Keratinocyte (primary cell): ENCODE results near the gene SLC6A7.

ENCODE experiments used
- EZH2 ChIP-seq: IDR thresholded peaks from one replicate; pipeline ENCODE4 v1.6.1; 2012; ENCODE audit warnings: inconsistent platforms, mild to moderate bottlenecking, low read length, moderate library complexity
- TF ChIP-seq, protein P1 (sequence below), 3 experiments: IDR thresholded peaks in 1 of 3; conservative IDR thresholded peaks in 1 of 3; optimal IDR thresholded peaks in 1 of 3; 2 replicates in 2 of 3; 3 replicates in 1 of 3; pipeline versions ENCODE3 to v1.5.1; 2011; ENCODE audit warnings: low read length in 3 of 3, mild to moderate bottlenecking in 3 of 3, moderate library complexity in 2 of 3, control low read depth in 1 of 3, inconsistent platforms in 1 of 3; ENCODE audit not compliant: insufficient read depth in 2 of 3; ENCODE audit errors: extremely low read depth in 1 of 3

DNA sequence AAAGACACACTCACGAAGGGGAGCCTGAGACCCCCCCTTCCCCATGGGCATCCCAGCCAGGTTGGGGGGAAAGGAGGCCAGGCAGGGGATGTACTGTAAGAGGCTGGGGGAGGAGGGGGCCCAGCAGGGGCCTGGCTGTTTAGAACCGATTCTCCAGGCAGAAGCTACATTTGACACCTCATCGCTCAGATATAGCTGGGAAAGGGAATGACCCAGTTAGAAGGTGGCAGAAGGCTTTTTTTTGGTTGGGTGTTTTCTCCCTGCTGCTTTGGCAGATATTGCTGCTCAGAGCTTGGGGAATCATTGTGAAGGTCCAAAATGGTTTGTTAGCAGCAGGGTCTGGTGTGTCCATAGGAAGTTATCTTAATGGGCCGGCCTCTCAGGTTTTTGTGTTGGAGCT is 17.3 kb upstream of the SLC6A7 start:
- no peak for TF ChIP-seq EZH2
- TF ChIP-seq, protein P1, sequence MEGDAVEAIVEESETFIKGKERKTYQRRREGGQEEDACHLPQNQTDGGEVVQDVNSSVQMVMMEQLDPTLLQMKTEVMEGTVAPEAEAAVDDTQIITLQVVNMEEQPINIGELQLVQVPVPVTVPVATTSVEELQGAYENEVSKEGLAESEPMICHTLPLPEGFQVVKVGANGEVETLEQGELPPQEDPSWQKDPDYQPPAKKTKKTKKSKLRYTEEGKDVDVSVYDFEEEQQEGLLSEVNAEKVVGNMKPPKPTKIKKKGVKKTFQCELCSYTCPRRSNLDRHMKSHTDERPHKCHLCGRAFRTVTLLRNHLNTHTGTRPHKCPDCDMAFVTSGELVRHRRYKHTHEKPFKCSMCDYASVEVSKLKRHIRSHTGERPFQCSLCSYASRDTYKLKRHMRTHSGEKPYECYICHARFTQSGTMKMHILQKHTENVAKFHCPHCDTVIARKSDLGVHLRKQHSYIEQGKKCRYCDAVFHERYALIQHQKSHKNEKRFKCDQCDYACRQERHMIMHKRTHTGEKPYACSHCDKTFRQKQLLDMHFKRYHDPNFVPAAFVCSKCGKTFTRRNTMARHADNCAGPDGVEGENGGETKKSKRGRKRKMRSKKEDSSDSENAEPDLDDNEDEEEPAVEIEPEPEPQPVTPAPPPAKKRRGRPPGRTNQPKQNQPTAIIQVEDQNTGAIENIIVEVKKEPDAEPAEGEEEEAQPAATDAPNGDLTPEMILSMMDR (optimal IDR thresholded peaks at IDR 0.05 in 1 of 3, IDR thresholded peaks at IDR 0.05 in 1 of 3, conservative IDR thresholded peaks at IDR 0.05 in 1 of 3; ENCODE audit: extremely low read depth in 1 of 3, insufficient read depth in 2 of 3, low read length in 3 of 3): no peak
